GM10266 (cell line): ENCODE data around the gene VOPP1.

Experiments
- DNase-seq: peaks from one replicate; pipeline ENCODE4 v3.0.0; 2012; ENCODE audit errors: extremely low spot score
- TF ChIP-seq, protein P1 (sequence below): IDR thresholded peaks from 2 replicates; pipeline ENCODE4 v1.5.1; 2012; ENCODE audit warnings: mild to moderate bottlenecking, low read depth; ENCODE audit not compliant: control insufficient read depth, insufficient read depth; ENCODE audit errors: missing control alignments

VOPP1 gene

DNA sequence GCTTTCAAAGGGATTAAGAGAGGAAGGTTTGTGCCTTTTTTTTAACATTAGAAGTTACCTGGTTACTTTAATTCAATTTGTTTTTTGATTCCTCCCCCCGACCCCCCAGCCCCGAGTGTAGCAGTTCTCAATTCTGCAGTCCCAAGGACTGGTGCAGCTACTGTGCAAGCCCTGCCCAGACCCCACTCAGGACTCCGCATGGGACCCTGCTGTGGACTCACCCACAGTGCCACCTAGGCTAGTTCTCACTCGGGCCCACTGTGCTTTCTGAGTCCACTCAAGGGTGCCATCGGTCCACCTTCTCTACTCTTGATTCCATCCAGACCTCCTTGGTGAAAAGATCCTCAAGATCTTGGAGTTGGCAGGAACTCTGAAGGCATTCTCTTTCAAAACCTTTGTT is 77.4 kb downstream of the VOPP1 start:
- TF ChIP-seq, protein P1, sequence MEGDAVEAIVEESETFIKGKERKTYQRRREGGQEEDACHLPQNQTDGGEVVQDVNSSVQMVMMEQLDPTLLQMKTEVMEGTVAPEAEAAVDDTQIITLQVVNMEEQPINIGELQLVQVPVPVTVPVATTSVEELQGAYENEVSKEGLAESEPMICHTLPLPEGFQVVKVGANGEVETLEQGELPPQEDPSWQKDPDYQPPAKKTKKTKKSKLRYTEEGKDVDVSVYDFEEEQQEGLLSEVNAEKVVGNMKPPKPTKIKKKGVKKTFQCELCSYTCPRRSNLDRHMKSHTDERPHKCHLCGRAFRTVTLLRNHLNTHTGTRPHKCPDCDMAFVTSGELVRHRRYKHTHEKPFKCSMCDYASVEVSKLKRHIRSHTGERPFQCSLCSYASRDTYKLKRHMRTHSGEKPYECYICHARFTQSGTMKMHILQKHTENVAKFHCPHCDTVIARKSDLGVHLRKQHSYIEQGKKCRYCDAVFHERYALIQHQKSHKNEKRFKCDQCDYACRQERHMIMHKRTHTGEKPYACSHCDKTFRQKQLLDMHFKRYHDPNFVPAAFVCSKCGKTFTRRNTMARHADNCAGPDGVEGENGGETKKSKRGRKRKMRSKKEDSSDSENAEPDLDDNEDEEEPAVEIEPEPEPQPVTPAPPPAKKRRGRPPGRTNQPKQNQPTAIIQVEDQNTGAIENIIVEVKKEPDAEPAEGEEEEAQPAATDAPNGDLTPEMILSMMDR = no peak
- no peak for DNase-seq

GRCh38 chr7:55493408-55493807 is 78.9 kb downstream of the VOPP1 start:
- TF ChIP-seq, protein P1 = no peak
- DNase-seq = no peak

- DNase-seq = no peak
- TF ChIP-seq, protein P1 = no peak
These were observed 81.0 kb downstream of the VOPP1 start for GRCh38 chr7:55491346-55491745.

- TF ChIP-seq, protein P1 = no peak
- no peak for DNase-seq
These were observed 82.2 kb downstream of the VOPP1 start for GRCh38 chr7:55490099-55490498.

GRCh38 chr7:55489552-55489951 is 82.8 kb downstream of the VOPP1 start:
- TF ChIP-seq, protein P1 = no peak
- no peak for DNase-seq

GRCh38 chr7:55488804-55489340 is 83.4 kb downstream of the VOPP1 start:
- TF ChIP-seq, protein P1 = no peak
- no peak for DNase-seq

DNA sequence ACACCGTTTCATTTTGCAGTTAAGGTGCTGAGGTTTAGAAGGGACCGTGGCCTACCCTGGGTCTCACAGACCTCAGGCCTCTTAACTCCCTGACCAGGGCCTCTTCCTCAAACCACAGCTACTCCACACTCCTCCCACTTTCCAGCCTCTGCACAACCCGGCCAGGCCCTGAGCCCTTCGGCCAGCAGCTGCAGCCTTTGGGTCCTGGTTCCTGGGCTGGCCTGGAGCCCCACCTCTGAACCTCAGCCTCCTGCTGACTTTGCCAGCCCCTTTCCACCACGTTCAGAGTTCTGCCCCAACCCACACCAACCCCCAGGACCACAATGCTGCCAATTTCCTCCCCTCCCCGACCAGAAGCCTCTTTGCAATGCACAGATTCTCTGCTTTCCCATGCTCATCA is 84.1 kb downstream of the VOPP1 start:
- DNase-seq = no peak
- TF ChIP-seq, protein P1 = no peak
